ENCODE measurements around the gene DPF1. TPM values are rescaled to one million over a fixed set of nuclear protein-coding genes. Genes with fewer than 3 reads are reported as not detected.

DPF1 gene
- total RNA-seq, 4 donors from 2014 or later = 0.44 to 2.5 TPM; not detected in 2

- H3K36me3 ChIP-seq = no peaks in the 10 kb centered on the region
- no peak for DNase-seq
- no peak overlapping the region for H3K27ac ChIP-seq
- H3K4me1 ChIP-seq = peaks cover 4 to 18% (median 8%) of the 10 kb centered on the region in 3 donors
- 81 to 83% methylated on average over 20 to 22 of the region's 64 CpGs for WGBS, 2 donors
- intact Hi-C loops (cut with DNase I) = no loop called here
- TF ChIP-seq POLR2A (IDR thresholded peaks at IDR 0.05) = no peak
- no peak for TF ChIP-seq CTCF (IDR thresholded peaks at IDR 0.05)
- H3K9me3 ChIP-seq = no peaks in the 10 kb centered on the region
- H3K4me3 ChIP-seq = no peak overlapping the region
- peaks cover 0 to 95% (median 15%) of the 10 kb centered on the region in 4 donors for H3K27me3 ChIP-seq
Measured at GRCh38 chr19:38221919-38222830, 1.8 kb downstream of the DPF1 start.

- H3K4me3 ChIP-seq = no peak overlapping the region
- H3K9me3 ChIP-seq = no peaks in the 10 kb centered on the region
- intact Hi-C loops (cut with DNase I) = no loop called here
- no peak for DNase-seq
- H3K27me3 ChIP-seq = peaks cover 0 to 95% (median 14%) of the 10 kb centered on the region in 4 donors
- 89 to 100% methylated on average over 3 to 6 of the region's 6 CpGs for WGBS, 2 donors
- no peaks in the 10 kb centered on the region for H3K36me3 ChIP-seq
- TF ChIP-seq POLR2A (IDR thresholded peaks at IDR 0.05) = no peak
- TF ChIP-seq CTCF (IDR thresholded peaks at IDR 0.05) = no peak
- no peak overlapping the region for H3K27ac ChIP-seq
- peaks cover 4 to 17% (median 8%) of the 10 kb centered on the region in 3 donors for H3K4me1 ChIP-seq
Measured at GRCh38 chr19:38221421-38221820, 2.6 kb downstream of the DPF1 start.

GRCh38 chr19:38219221-38219620 lies 4.8 kb downstream of the DPF1 start:
- WGBS, 2 donors = 86 to 94% methylated on average over 7 to 8 of the region's 10 CpGs
- intact Hi-C loops (cut with DNase I) = no loop called here
- no peak for TF ChIP-seq CTCF (IDR thresholded peaks at IDR 0.05)
- no peak for TF ChIP-seq POLR2A (IDR thresholded peaks at IDR 0.05)
- DNase-seq = no peak
- H3K36me3 ChIP-seq = no peaks in the 10 kb centered on the region
- no peak overlapping the region for H3K27ac ChIP-seq
- no peaks in the 10 kb centered on the region for H3K9me3 ChIP-seq
- H3K4me1 ChIP-seq = peaks cover 4 to 13% (median 7%) of the 10 kb centered on the region in 3 donors
- peaks cover 0 to 95% (median 10%) of the 10 kb centered on the region in 4 donors for H3K27me3 ChIP-seq
- H3K4me3 ChIP-seq = no peak overlapping the region

- TF ChIP-seq POLR2A (IDR thresholded peaks at IDR 0.05) (no peak), CTCF (IDR thresholded peaks at IDR 0.05) (no peak)
- intact Hi-C loops (cut with DNase I) = no loop called here
- Histone ChIP-seq H3K9me3 (no peaks in the 10 kb centered on the region), H3K4me1 (peaks cover 0 to 6% (median 0%) of the 10 kb centered on the region in 3 donors), H3K4me3 (no peak overlapping the region), H3K27ac (no peak overlapping the region), H3K27me3 (peaks cover 0 to 95% (median 5%) of the 10 kb centered on the region in 4 donors), H3K36me3 (no peaks in the 10 kb centered on the region)
- no peak for DNase-seq
- WGBS, 2 donors = 100% methylated on average over 1 to 3 of the region's 3 CpGs
Measured at GRCh38 chr19:38218204-38218603, 5.8 kb downstream of the DPF1 start.

Measured in esophagus squamous epithelium (tissue), 5 donors.